LNCaP clone FGC (cell line): ENCODE data around the gene GLRA3.

Experiments
- DNase-seq: peaks from one replicate; pipeline ENCODE4 v3.0.0-alpha.2; 2011; ENCODE audit warnings: low read depth
- H3K4me3 ChIP-seq: 2 replicates; pipeline ENCODE4 v1.5.1; 2011; ENCODE audit warnings: mild to moderate bottlenecking, low read depth, low read length, control low read depth
- CTCF ChIP-seq: IDR thresholded peaks from 2 replicates; pipeline ENCODE4 v1.5.1; 2012; ENCODE audit warnings: mild to moderate bottlenecking; ENCODE audit not compliant: control insufficient read depth, insufficient read depth; ENCODE audit errors: extremely low read depth

Gene GLRA3

GRCh38 chr4:174753021-174753420 is 76.0 kb downstream of the GLRA3 start:
- no peak overlapping the region for H3K4me3 ChIP-seq
- TF ChIP-seq CTCF, result no peak
- no peak for DNase-seq

- no peak for TF ChIP-seq CTCF
- no peak for DNase-seq
- H3K4me3 ChIP-seq, result no peak overlapping the region
Measured at GRCh38 chr4:174752026-174752425, 77.0 kb downstream of the GLRA3 start.

- no peak overlapping the region for H3K4me3 ChIP-seq
- no peak for DNase-seq
- no peak for TF ChIP-seq CTCF
Measured at GRCh38 chr4:174749091-174749490, 80.0 kb downstream of the GLRA3 start.

- no peak overlapping the region for H3K4me3 ChIP-seq
- DNase-seq, result no peak
- TF ChIP-seq CTCF, result no peak
Measured at GRCh38 chr4:174746710-174747109, 82.3 kb downstream of the GLRA3 start.

GRCh38 chr4:174742561-174742960 is 86.5 kb downstream of the GLRA3 start:
- no peak for TF ChIP-seq CTCF
- no peak for DNase-seq
- H3K4me3 ChIP-seq, result no peak overlapping the region

- no peak for TF ChIP-seq CTCF
- H3K4me3 ChIP-seq, result no peak overlapping the region
- DNase-seq, result no peak
Measured at GRCh38 chr4:174739576-174739975, 89.5 kb downstream of the GLRA3 start.

GRCh38 chr4:174734181-174734580 is 94.9 kb downstream of the GLRA3 start:
- no peak for TF ChIP-seq CTCF
- H3K4me3 ChIP-seq, result no peak overlapping the region
- no peak for DNase-seq
